HG03439 (cell line): Measurements from ENCODE around the gene HAUS7.
A peak's percentile ranks its signal among the peaks of the same experiment; 100 is the strongest.
"Not testable (repeated sequence)": the region's sequence is repeated elsewhere in the genome, so short reads cannot be mapped to it uniquely, and the experiment has no call there.

Experiments used
- ATAC-seq: cut with Tn5 transposase; IDR thresholded peaks from one replicate; pipeline ENCODE4 v1.9.1; 2021; ENCODE audit warnings: mild to moderate bottlenecking, moderate library complexity; ENCODE audit not compliant: unreplicated experiment

HAUS7 gene

DNA sequence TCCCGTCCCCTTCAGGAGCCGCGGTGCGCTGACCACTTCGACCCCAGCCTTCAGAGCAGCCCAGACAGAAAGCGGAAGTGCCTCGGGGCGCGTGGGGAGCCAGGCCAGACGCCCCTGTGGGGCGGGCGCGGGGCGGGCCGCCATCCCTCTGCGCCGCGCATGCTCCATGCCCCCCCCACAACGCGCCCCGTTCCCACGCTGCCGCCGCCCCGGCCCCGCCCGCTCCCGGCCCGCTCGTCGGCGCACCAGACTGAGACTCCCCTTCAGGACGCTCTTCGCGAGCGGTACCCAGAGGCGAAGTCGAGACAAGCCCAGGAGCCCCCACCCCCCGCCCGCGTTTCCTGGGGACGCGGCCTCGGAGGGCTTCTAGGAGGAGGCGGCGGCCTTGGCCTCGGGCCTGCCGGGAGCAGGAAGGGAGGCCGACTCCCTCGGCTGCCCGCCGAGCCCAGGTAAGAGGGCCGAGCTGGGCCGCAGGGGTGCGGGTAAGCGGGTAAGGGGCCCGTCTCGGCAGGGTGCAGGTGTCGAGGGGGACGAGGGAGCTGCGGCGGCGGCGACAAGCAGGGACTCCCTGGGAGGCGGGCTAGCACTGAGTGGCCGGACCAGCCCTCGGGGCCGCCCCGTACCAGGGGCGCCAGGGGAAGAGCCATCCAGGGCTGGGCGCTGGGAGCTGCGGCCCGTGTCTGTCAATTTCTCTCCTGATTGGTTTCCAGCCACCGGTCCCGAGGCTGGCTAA is 59.0 kb downstream of the HAUS7 start, which contains the start of gene ZFP92:
ZFP92 (plus strand) TSS at position 218 of the 733 bp plus-strand sequence. CDS start 6,851 bp downstream, outside the sequence.
- ATAC-seq, result peak; percentile 51

DNA sequence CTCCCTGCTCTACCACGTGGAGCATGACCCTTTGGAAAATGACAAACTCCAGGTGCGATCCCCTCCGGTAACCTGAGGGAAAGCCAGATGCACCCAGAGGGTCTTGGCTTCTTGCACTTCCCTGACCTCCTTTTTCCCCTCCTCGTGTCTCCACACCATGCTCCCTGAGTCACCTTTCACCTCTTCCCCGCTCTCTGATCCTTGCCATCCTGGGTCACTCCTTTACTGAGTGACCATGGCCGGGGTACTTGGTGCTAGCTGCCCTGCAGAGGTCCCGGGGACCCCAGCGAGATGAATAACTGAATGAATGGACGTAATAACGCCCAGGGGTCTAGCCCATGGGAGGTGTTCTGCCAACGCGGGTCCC is 59.5 kb downstream of the HAUS7 start:
- no peak for ATAC-seq

DNA sequence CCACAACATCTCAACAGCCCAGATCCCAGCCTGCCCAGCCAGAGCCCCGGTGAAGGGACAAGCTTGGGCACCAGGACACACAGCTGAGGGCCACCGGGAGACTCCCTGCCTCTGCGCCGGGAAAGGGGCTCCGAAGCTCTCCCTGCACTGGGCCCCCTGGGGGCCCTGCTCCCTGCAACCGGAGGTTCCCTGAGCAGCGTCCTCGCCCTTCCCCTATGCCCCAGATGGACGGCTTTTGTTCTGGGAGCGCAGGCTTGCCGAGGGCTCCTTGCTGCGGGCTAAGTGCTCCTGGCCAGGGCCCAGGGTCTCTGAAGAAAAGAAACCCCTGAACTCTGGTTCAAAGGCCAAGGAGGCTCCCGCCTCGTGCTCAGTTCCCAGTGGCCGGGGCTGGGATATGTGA is 60.0 kb downstream of the HAUS7 start:
- ATAC-seq, result no peak

DNA sequence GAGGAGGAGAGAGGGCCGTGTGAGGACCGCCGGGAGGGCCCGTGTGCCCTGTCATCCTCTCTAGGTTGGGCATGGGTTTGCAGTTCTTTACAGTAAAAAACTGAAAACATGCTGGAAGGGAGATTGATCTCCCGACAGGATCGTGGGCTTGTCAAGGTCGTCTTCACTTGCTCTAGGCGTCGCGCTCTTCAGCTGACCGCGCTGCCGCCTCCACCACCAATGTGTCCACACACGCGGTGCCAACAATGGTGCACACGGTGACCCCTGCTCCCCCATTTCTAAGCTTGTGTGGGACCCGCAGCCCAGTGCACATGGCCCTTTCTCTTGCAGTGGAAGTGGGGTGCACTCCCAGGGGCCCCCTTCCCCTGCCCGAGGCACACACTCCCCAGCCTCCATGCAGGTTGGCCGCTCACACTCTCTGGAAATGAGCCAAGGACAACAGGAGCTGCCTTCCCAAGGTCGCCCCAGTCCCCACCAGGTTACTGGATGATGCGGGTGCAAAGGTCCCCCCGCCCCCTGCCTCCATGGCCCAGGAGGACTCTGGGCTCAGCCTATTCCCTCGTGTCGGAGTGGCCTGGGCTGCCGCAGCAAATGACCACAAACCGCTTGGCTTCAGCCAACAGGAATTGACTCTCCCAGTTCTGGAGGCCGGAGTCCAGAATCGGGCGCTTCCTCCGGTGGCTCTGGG is 60.8 kb downstream of the HAUS7 start:
- ATAC-seq, result no peak

DNA sequence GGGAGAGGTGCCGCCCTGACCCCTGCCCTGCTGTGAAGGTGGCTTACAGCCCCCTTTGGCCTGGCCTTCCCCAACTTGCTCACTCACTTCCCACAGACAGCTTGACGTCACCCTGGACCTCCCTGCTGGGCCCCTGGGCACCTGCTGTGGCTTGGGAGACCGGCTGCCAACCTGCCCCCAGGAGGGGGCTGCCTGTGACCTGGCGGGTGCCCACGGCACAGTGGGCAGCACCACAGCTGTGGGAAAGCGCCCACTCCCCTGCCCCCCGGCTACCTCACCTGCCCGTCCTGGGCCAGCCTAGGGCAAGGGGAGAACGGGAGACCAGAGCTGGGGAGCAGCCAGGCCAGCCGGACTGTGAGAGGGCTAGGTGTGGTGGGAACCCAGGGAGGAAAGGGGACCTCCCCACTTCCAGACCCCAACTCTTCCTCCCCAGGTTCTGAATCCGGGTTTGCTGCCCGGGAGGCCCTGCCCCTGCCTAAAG is 61.5 kb downstream of the HAUS7 start:
- ATAC-seq, result no peak

DNA sequence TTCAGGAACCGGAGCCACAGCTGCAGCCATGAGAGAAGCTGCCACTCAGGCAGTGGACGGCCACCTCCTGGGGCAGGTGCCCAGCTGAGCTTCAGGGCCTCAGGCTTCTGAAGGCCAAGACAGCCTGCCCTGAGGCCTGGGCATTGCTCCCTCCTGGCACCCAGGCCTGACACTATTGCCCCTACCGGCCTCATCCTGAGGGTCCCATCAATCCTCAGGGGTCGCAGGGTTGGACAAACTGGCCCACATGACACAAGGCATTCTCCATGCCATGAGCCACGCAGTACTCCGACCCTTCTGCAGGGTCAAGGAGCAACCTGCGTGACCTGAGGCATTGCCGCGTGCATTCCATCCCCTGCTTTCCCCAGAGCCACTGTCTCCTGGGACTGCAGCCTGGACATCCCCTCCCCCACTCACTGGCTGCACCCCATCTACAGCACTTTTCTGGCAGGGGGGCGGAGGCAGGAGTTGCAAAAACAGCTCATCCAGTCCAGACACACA is 62.1 kb downstream of the HAUS7 start:
- ATAC-seq, result no peak

DNA sequence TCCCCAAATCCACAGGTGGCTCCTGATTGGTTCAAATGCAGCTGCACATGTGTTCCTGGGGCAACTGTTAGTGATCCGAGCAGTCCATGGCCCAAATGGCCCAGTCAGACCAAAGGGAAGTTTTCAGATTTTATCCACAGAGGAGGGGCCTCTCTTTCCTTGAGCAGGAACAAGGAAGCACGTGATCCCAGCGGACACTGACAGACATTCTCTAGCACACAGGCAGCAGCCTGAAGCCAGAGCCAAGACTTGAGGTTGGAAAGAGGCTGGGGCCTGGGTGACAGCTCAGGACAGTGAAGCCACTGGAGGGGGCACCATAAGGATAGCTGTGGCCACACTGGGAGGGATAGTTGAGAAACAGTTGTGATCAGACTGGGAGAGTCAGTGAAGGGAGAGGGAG is 62.6 kb downstream of the HAUS7 start:
- no peak for ATAC-seq

DNA sequence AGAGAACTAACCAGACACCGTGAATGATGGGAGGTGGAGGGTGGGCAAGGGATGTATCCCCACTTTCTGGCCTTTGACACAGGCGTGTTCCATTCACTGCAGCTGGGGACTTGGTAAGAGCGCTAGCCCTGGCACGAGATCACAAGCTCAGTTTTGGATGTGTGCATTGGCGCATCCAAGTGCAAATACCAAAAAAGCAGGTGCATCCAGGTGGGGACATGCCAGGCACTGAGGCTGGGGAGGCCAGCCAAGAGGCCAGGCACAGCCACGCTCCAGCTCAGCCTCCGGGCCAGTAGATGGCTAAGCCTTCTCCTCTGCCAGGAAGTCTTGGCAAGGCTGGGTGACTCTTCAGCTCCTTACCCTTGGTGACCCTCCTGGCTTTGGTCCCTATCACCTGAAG is 63.5 kb downstream of the HAUS7 start:
- ATAC-seq, result no peak

DNA sequence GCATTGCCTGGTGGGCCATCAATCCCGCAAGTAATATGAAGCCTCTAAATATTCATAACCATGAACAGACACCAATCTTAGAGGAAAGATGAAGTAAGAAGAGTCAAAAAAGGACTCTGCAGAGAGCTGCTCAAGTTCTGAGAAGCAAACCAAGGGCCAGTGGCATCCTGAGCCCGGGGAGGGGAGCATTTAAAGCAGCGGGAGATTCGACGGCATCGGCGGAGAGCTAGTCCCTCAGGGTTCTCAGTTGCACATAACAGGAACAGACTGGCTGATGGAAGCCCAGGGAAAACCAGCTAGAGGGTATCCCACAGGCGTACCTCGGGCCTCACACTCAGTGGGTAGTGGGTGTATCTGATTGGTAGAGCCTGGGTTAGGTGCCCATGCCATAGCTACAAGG is 64.4 kb downstream of the HAUS7 start:
- ATAC-seq, result no peak

DNA sequence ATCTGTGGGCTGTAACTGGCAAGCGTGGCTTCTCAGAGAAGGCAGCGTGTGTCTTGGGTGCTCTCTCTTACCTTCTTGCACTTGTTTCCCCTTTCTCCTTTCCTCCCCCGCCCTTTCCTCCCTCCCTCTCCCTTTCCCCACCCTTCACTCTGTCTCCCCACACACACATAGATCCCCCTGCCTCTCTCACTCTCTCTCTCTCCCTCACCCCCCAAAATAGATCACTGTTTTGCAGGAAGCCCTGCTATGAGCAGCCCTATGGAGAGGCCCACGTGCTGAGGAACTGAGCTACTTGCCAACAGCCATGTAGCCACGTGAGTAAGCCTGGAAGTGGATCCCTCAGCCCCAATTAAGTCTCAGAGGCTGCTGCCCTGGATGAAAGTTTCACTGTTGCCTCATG is 65.0 kb downstream of the HAUS7 start:
- no peak for ATAC-seq

DNA sequence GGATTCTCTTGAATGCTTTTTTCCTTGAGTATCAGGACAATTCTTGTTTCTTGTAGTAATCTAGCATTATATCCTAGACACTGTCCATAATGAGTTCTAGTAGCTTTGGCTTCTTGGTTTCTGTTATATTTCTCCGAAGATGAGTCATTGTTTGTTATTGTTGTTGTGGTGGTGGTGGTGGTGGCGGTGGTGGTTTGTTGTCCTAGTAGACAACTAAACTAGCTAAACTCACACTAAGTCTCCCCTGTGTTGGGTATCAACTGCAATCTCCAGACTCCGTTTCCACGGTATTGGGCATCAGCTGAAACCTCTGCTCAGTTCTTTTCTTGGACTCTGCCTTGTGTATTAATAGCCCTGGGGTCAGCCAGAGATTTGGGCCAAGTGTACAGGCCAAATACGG is 66.0 kb downstream of the HAUS7 start:
- ATAC-seq, result not testable (repeated sequence)

DNA sequence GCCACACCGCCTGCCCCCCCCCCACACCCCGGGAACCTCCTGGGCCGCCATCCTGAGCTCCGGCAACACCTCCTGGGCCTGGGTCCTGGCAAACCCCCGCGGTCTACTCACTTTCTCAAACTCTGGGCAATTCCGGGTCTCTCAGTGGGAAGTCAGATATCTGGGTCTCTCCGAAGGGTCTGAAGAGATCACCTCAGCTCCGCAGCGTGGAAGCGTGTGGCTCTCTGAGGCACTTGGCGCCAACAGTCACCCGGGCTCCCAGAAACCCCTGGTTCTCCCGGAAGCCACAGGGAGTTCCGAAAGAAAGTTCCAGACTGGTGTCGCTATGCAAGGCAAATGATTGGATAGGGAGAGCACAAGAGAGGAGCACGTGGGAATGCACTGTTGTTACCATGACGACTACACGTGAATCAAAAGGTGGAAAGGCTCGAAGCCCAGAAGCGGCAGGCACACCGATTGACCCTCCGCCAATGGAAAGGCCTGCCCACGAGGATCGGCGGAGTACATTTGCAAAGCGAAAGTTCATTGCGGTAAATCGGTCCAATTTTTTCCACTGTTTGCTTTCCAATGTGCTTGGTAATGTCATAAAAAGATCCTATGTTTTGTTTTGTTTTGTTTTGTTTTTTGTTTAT is 69.1 kb downstream of the HAUS7 start, which contains the start of gene PNMA6E:
PNMA6E (minus strand) TSS at position 218 of the 632 bp plus-strand sequence. CDS start 2,501 bp downstream, outside the sequence.
- ATAC-seq, result no peak

DNA sequence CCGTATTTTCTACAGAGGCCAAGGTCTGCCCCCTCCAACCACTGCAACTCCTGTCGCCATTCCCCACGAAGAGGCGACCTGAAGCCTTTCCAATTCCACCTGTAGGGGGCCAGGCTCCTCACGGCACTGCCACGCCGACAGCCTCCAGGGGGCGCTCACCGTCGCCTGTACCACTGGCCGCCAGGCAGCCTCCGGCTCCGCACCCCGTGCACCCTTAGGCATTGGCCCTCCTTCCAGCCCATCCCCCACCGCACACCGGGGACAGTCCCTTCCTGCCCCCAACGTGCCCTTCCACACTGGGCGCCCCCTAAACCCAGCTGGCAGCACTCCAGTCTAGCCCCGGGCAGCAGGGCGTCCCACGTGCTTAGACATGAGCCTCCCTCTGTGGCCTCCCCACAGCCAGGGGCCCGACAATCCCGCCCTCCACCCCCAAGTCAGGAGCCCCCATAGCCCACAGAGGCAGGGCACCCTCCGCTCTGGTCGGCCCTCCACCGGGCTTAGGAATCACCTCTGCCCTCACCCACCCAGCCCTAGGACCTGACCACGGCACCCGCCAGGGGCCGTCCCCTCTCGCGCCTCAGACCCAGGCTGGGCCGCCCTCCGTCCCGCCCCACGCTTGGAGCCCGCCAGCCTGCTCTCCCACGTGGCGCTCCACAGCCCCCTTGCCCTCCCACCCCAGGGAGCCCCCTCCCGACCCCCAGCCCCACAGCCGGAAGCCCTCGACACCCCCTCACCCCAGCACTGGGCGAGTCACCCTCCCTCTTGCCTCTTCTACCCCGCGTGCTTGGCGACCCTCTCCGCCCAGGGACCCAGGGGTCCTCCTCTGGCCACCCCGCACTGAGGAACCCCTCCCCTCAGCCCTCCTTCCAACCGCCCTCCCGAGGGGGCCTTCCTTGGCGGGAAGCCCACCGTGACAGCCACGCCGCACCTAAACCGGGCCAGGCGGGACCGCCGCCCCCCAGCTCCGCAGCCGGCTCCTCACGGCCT is 69.9 kb downstream of the HAUS7 start:
- ATAC-seq, result no peak

DNA sequence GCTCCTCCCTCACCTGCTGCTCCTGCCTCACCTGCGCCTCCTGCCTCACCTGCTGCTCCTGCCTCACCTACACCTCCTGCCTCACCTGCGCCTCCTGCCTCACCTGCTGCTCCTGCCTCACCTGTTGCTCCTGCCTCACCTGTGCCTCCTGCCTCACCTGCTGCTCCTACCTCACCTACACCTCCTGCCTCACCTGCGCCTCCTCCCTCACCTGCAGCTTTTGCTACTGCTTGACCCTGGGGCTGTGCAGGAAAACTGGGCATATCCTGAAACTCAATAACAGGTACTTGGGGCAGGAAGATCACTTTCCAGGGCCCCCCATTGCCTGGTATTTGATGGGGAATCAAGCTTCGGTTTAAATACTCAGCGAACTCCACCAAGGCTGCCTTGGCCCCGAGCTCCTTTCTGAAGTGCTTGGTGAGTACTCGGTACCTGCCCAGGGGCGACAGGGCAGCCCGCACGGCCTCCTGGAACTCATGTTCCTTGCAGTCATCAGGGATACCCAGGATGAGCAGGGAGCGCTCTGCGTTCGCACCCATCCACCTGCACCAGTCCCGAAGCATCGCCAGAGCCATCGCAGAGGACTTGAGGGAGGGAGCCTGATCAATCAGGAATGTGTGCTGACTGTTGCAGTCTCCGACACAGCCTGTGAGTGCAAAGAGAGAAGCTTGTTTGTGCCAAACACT is 72.0 kb downstream of the HAUS7 start:
- no peak for ATAC-seq
